Measurements from ENCODE around the gene GJA4. TPM values are rescaled to one million over a fixed set of nuclear protein-coding genes. Genes with fewer than 3 reads are reported as not detected.
A peak's percentile ranks its signal among the peaks of the same experiment; 100 is the strongest.

The GJA4 gene
- total and polyA plus RNA-seq, 2 experiments from 2014 or later, result 0.42 TPM; not detected in 1

DNA sequence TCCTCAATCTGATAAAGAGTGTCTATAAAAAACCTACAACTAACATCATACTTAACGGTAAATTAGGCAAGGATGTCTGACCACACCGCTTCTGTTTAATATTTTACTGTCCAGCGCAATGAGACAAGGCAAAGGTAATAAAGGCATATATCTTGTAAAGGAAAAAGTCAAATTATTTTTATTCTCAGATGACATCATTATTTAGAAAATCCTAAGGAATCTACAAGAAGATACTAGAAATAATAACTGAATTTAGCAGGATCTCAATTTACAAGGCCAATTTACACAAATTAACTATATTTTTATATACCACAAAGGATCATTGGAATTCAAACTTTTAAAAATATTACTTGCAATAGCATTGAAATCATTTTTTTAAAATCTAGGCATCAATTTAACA, 29.4 kb downstream of the GJA4 start:
- Histone ChIP-seq H3K4me3 (no peak overlapping the region), H3K36me3 (no peaks in the 10 kb centered on the region), H3K27ac (no peak overlapping the region), H3K4me1 (ENCODE audit: low read depth) (peaks cover 12% of the 10 kb centered on the region), H3K27me3 (no peaks in the 10 kb centered on the region), H3K9me3 (ENCODE audit: low read depth) (no peaks in the 10 kb centered on the region)
- no peak for DNase-seq (ENCODE audit: low read depth in 1 of 2, low spot score in 1 of 2)
- TF ChIP-seq, protein P1, sequence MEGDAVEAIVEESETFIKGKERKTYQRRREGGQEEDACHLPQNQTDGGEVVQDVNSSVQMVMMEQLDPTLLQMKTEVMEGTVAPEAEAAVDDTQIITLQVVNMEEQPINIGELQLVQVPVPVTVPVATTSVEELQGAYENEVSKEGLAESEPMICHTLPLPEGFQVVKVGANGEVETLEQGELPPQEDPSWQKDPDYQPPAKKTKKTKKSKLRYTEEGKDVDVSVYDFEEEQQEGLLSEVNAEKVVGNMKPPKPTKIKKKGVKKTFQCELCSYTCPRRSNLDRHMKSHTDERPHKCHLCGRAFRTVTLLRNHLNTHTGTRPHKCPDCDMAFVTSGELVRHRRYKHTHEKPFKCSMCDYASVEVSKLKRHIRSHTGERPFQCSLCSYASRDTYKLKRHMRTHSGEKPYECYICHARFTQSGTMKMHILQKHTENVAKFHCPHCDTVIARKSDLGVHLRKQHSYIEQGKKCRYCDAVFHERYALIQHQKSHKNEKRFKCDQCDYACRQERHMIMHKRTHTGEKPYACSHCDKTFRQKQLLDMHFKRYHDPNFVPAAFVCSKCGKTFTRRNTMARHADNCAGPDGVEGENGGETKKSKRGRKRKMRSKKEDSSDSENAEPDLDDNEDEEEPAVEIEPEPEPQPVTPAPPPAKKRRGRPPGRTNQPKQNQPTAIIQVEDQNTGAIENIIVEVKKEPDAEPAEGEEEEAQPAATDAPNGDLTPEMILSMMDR (IDR thresholded peaks at IDR 0.05; ENCODE audit: low read depth, low read length), result no peak

DNA sequence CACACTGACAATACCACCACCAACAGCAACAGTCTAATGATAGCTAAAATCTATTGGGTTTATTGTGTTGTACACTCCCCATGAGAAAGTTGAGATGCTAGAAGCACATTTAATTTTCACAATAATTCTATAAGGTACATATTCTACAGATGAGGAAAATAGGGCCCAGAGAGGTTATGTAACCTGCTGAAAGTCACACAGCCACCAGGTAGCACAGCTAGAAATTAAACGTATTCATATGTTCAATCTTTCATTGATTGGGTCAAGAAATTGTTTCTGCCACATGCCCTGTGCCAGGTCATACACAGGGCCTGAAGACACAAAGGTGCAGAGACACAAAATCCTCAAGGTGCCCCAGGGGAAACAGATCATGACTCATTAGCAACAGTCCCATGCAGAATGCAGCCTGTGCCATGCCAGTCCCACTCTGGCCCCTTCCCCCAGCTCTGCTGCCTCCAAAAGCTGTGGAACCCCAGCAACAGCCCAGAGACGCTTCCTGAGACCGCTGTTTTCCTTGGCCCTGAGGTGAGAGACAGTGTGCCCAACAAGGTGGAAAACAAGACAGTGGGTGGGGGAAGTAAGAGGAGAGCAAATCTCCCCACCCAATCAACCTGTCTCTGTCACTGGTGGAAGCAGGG, 32.1 kb downstream of the GJA4 start:
- peak overlapping the region; percentile 49 for H3K27ac ChIP-seq
- no peak overlapping the region for H3K4me3 ChIP-seq
- peaks cover 12% of the 10 kb centered on the region for H3K4me1 ChIP-seq (ENCODE audit: low read depth)
- no peak for DNase-seq (ENCODE audit: low read depth in 1 of 2, low spot score in 1 of 2)
- TF ChIP-seq, protein P1 (IDR thresholded peaks at IDR 0.05; ENCODE audit: low read depth, low read length), result no peak
- H3K27me3 ChIP-seq, result no peaks in the 10 kb centered on the region
- no peaks in the 10 kb centered on the region for H3K9me3 ChIP-seq (ENCODE audit: low read depth)
- no peaks in the 10 kb centered on the region for H3K36me3 ChIP-seq

DNA sequence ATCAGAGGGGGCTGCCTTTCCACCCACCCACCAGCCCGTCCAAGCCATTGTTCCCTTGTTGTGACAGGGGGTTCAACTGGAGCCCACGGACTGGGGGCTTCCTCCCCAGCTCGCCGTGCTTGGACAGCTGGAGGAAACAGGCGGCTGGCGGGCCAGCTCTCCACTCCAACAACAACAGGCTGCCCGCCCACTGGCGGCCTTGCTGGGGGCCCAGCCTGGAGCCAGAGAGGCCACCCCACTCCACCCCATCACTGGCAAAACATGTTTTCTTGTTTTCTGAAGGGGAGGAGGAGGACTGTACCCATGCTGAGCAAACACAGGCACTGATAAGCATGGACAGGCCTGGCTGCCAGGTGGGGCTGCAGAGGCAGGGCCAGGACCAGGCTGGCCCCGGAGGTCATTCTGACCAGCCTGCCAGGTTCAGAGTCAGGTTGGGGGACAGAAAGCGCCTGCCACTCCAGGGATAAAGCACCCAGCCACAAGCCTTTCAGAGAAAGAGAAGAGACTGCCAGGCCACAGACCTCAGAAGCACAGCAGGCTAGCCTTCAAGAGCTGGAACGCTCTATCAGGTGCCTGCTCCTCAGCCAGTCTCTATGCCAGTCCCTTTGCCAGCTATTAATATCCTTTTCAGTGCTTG, 32.8 kb downstream of the GJA4 start:
- no peak overlapping the region for H3K4me3 ChIP-seq
- peaks cover 12% of the 10 kb centered on the region for H3K4me1 ChIP-seq (ENCODE audit: low read depth)
- no peaks in the 10 kb centered on the region for H3K36me3 ChIP-seq
- peak overlapping the region; percentile 49 for H3K27ac ChIP-seq
- no peaks in the 10 kb centered on the region for H3K27me3 ChIP-seq
- TF ChIP-seq, protein P1 (IDR thresholded peaks at IDR 0.05; ENCODE audit: low read depth, low read length), result no peak
- peak in 1 of 2 donors; percentile 34 for DNase-seq (ENCODE audit: low read depth in 1 of 2, low spot score in 1 of 2)
- H3K9me3 ChIP-seq (ENCODE audit: low read depth), result no peaks in the 10 kb centered on the region

DNA sequence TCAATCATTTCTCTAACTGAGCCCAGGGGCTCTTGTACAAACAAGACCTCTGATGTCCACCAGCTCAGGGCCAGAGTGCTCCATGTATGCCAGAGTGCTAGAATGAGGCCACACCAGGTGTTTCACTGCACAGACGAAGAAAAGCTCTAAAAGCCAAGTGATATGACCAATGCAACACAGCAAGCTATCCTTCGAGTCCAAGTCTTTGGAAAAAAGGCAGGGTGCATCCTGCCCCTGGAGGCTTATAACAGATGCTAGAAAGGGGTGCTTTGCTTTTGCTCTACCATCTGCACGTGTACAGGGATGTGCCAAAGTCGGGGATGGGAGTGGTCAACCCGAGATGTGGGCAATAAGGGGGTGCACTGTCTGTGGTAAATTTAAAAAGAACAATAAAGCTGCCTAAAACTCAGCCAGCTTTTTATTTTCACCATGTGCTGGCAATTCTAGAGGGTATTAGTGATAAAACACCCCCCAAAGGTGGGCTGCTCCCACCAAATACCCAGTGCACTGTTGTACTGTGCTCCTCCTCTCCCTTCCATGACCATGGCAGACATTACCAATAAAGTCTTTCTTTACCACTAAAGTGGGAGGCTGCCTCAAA, 34.6 kb downstream of the GJA4 start:
- no peaks in the 10 kb centered on the region for H3K36me3 ChIP-seq
- H3K4me1 ChIP-seq (ENCODE audit: low read depth), result peaks cover 12% of the 10 kb centered on the region
- no peaks in the 10 kb centered on the region for H3K27me3 ChIP-seq
- H3K27ac ChIP-seq, result no peak overlapping the region
- H3K9me3 ChIP-seq (ENCODE audit: low read depth), result no peaks in the 10 kb centered on the region
- no peak for DNase-seq (ENCODE audit: low read depth in 1 of 2, low spot score in 1 of 2)
- TF ChIP-seq, protein P1 (IDR thresholded peaks at IDR 0.05; ENCODE audit: low read depth, low read length), result no peak
- no peak overlapping the region for H3K4me3 ChIP-seq

DNA sequence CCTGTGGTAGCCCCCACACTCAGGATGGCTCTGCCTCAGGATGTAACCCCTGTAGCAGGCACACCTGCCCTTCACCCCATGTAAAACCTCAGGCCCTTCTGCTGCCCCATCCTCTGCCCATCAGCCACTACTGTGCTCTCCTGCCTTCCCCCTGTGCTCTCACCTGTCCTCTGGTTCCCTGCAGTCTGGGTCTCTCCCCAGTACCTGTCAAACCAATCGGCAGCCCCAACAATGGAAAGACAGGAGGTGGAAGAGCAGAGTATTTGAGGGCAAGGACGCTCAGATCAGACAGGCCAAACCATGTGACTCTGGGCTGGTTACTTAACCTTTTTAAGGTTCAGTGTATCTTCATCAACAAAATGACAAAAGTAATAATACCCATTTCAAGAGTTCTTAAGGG, 35.8 kb downstream of the GJA4 start:
- TF ChIP-seq, protein P1 (IDR thresholded peaks at IDR 0.05; ENCODE audit: low read depth, low read length), result no peak
- Histone ChIP-seq H3K27me3 (no peaks in the 10 kb centered on the region), H3K4me3 (no peak overlapping the region), H3K4me1 (ENCODE audit: low read depth) (peaks cover 12% of the 10 kb centered on the region), H3K36me3 (no peaks in the 10 kb centered on the region), H3K27ac (no peak overlapping the region), H3K9me3 (ENCODE audit: low read depth) (no peaks in the 10 kb centered on the region)
- no peak for DNase-seq (ENCODE audit: low read depth in 1 of 2, low spot score in 1 of 2)
